Peyer's patch (tissue), 4 donors: ENCODE results near the gene TSPEAR. TPM values are rescaled to one million over a fixed set of nuclear protein-coding genes. Genes with fewer than 3 reads are reported as not detected.
"Not testable (repeated sequence)": the region's sequence is repeated elsewhere in the genome, so short reads cannot be mapped to it uniquely, and the experiment has no call there.

Experiments used
- DNase-seq, 3 donors: peaks; one replicate each; pipeline ENCODE4 v3.0.0-alpha.2; 2017 to 2019
- H3K27ac ChIP-seq, 4 donors: fragments of 200-600 bp; sonication (generic); one replicate each; pipeline ENCODE4 v1.5.1; 2016 to 2019
- H3K27me3 ChIP-seq, 2 donors: fragments of 200-600 bp; sonication (generic); one replicate each; pipeline ENCODE4 v1.5.1; 2019
- H3K36me3 ChIP-seq, 3 donors: fragments of 200-600 bp; sonication (generic); one replicate each; pipeline ENCODE4 v1.5.1; 2016 to 2019
- H3K4me1 ChIP-seq, 4 donors: fragments of 200-600 bp; sonication (generic); one replicate each; pipeline ENCODE4 v1.5.1; 2016 to 2019
- H3K4me3 ChIP-seq, 4 donors: fragments of 200-600 bp; sonication (generic); 1 replicate in 3 of 4; 2 replicates in 1 of 4; pipeline ENCODE4 v1.5.1; 2016 to 2019; ENCODE audit warnings: mild to moderate bottlenecking in 1 of 4
- H3K9me3 ChIP-seq, 4 donors: fragments of 200-600 bp; sonication (generic); one replicate each; pipeline ENCODE4 v1.5.1; 2016 to 2019; ENCODE audit warnings: mild to moderate bottlenecking in 1 of 4
- POLR2A ChIP-seq, 2 donors: fragments of 450-650 bp; IDR thresholded peaks; one replicate each; pipeline ENCODE4 v1.5.1; 2017; ENCODE audit warnings: antibody characterized with exemption in 2 of 2, mild to moderate bottlenecking in 2 of 2, moderate library complexity in 2 of 2
- total RNA-seq, 4 donors: library from RNA; depleted of rRNA; stranded (reverse); fragments of >200 nt; gene quantifications; one replicate each; pipeline ENCODE4 v1.1.0, GENCODE V29; 2016
- TF ChIP-seq, protein P1 (sequence below), 6 experiments: fragments of 450-650 bp in 4 of 6; fragments of 200-600 bp in 2 of 6; sonication (generic) in 1 of 6; IDR thresholded peaks; one replicate each; pipeline ENCODE4 v1.5.1; 2017 to 2019; ENCODE audit warnings: antibody characterized with exemption in 6 of 6, mild to moderate bottlenecking in 3 of 6, moderate library complexity in 1 of 6

TSPEAR gene
- total RNA-seq, 4 donors from 2014 or later: 0.47 TPM; not detected in 3

DNA sequence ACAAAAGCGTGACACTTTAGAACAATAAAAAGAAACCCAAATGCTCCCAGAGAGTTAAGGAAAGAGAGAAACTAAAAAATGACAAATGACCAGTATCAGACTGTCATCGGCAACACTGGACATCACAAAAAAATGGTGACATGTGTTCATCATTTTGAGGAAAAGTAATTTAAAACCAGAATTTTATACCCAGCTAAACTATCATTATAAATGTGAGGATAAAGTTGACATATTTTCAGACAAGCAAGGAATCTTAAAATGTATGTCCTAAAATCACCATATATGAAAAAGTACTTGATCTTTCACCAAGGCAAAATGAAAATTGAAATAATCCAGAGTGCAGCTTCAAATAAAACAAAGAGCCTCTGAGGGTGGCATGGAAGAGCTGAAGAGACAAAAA lies 66.5 kb downstream of the TSPEAR start:
- no peak overlapping the region for H3K27ac ChIP-seq
- no peaks in the 10 kb centered on the region for H3K27me3 ChIP-seq
- no peaks in the 10 kb centered on the region for H3K4me1 ChIP-seq
- H3K9me3 ChIP-seq: peaks cover 0 to 5% (median 0%) of the 10 kb centered on the region in 4 donors
- H3K36me3 ChIP-seq: no peaks in the 10 kb centered on the region
- TF ChIP-seq, protein P1, sequence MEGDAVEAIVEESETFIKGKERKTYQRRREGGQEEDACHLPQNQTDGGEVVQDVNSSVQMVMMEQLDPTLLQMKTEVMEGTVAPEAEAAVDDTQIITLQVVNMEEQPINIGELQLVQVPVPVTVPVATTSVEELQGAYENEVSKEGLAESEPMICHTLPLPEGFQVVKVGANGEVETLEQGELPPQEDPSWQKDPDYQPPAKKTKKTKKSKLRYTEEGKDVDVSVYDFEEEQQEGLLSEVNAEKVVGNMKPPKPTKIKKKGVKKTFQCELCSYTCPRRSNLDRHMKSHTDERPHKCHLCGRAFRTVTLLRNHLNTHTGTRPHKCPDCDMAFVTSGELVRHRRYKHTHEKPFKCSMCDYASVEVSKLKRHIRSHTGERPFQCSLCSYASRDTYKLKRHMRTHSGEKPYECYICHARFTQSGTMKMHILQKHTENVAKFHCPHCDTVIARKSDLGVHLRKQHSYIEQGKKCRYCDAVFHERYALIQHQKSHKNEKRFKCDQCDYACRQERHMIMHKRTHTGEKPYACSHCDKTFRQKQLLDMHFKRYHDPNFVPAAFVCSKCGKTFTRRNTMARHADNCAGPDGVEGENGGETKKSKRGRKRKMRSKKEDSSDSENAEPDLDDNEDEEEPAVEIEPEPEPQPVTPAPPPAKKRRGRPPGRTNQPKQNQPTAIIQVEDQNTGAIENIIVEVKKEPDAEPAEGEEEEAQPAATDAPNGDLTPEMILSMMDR (IDR thresholded peaks at IDR 0.05): no peak
- no peak for DNase-seq
- no peak overlapping the region for H3K4me3 ChIP-seq

DNA sequence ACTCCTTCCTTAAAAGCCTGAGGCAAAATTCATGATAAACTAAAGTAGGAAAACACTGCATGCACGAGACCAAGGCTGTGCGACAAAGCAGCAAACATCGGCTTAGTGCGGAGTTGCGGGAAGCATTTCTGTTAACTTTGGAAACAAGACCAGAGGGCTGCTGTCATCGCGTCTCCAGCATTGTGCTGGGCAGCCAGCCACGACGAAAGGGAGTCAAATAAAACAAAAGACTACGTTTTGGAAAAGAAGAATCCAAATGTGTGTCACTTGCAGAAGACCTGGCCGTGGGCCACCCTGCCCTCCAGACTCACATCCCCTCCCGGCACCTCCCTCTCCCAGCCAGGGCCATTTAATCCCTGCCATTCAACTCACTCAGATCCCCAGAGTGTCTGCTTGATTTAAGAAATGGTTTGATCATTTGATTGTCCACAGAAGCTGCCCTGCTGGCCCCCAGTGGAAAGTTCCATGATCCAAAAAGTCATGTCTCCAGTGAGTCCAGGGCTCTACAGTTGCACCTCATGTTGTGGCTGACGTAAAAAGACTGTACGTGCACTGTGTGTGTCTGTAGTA lies 67.5 kb downstream of the TSPEAR start:
- TF ChIP-seq, protein P1 (IDR thresholded peaks at IDR 0.05): no peak
- TF ChIP-seq POLR2A (IDR thresholded peaks at IDR 0.05): no peak
- no peaks in the 10 kb centered on the region for H3K36me3 ChIP-seq
- no peak overlapping the region for H3K4me3 ChIP-seq
- H3K27me3 ChIP-seq: no peaks in the 10 kb centered on the region
- no peak overlapping the region for H3K27ac ChIP-seq
- no peaks in the 10 kb centered on the region for H3K4me1 ChIP-seq
- peaks cover 0 to 5% (median 0%) of the 10 kb centered on the region in 4 donors for H3K9me3 ChIP-seq
- DNase-seq: peak in 1 of 3 donors; percentile 8

DNA sequence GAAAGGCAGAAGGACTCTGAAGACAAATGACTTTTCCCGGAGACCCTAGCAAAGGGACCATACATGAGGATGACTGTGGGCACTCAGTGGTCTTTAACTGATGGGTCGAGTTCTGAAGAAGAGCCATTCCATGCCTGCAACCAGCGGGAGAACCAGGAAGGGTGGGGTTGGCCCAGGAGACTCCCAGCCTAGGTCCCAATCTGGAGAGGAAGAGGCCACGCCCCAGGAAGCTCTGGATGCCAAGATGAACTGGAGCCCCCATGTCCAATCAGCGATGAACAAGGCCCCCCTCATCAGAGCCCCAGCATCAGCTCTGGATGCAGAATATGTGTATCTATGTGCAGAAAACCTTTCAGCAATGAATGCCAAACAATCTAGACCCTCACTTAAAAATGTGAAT lies 70.6 kb downstream of the TSPEAR start:
- Histone ChIP-seq H3K36me3 (no peaks in the 10 kb centered on the region), H3K4me3 (no peak overlapping the region), H3K27ac (no peak overlapping the region), H3K4me1 (no peaks in the 10 kb centered on the region), H3K27me3 (no peaks in the 10 kb centered on the region), H3K9me3 (peaks cover 0 to 5% (median 0%) of the 10 kb centered on the region in 4 donors)
- DNase-seq: no peak
- TF ChIP-seq POLR2A (IDR thresholded peaks at IDR 0.05): no peak
- TF ChIP-seq, protein P1 (IDR thresholded peaks at IDR 0.05): no peak

DNA sequence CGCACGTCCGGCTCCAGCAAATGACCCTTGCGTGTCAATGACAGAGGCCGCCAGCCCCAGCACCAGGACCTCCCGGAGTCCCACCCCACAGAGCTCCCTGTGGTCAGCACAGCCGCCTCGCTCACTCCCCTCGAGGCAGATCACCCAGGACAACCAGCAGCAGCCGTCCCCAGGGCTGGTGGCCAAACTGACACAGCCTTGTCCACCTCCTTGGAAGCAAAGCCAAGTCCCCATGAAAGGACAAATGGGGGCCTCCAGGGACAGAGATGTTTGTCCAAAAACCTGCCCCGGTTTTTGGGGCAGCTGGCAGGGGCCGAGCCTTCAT lies 72.1 kb downstream of the TSPEAR start:
- peak in 1 of 3 donors; percentile 6 for DNase-seq
- Histone ChIP-seq H3K36me3 (no peaks in the 10 kb centered on the region), H3K4me1 (no peaks in the 10 kb centered on the region), H3K27me3 (no peaks in the 10 kb centered on the region), H3K9me3 (no peaks in the 10 kb centered on the region), H3K27ac (no peak overlapping the region), H3K4me3 (no peak overlapping the region)
- TF ChIP-seq, protein P1 (IDR thresholded peaks at IDR 0.05): no peak
- no peak for TF ChIP-seq POLR2A (IDR thresholded peaks at IDR 0.05)

DNA sequence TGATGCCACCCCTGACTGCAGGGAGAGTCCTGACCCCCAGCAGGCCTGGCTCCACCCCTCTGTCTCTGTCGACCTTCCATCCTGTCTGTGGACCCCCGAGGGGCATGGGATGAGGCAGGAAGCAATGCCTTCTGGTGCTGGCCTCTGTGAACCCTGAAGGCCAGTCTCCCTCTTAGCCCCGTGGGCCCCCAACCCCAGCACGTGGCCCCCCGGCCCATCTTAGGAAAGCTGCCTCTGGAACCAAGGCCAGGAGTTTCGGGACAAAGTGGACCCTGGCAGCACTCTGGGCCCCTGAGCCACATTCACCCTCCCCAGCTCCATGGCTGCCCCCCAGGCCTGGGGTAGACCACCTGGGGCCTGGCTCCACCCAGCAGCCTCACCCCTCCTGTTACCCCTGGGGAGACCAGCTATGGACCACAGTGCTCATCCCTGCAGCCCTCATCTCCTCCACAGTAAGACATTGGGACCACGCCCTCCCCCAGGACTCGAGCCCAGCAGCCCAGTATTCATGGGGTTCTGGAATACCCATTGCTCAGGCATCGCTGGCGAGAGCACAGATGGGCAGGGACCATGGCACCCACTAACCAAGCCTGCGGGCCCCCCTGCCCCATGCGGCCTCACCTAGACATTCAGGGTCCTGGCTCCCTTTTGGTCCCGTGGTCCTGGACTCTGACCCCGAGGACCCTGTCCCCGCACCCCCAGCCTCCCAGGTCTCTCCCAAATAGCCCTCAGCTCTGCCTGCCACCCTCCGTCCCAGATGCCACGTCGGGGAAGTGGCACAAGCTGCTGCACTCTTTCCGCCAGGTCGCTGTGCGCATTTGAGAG lies 72.7 kb downstream of the TSPEAR start:
- not testable (repeated sequence) for H3K4me1 ChIP-seq, DNase-seq, H3K4me3 ChIP-seq, H3K27ac ChIP-seq, H3K27me3 ChIP-seq, H3K9me3 ChIP-seq, H3K36me3 ChIP-seq

DNA sequence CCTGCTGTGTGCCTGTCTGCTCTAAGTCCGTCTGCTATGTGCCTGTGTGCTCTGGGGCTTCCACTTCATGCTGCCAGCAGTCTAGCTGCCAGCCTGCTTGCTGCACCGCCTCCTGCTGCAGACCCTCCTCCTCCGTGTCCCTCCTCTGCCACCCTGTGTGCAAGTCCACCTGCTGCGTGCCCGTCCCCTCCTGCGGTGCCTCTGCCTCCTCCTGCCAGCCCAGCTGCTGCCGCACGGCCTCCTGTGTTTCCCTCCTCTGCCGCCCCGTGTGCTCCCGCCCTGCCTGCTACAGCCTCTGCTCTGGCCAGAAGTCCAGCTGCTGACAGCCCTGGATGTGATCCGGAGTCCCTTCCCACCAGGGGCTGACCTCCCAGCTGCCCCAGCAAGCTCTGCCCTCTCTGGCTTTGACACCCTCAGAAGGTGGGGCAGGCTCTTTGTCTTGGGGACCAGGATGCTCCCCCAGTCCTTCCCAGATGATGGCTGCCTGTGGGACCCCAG lies 73.5 kb downstream of the TSPEAR start:
- H3K9me3 ChIP-seq, H3K27me3 ChIP-seq, H3K4me1 ChIP-seq, DNase-seq, H3K4me3 ChIP-seq, H3K27ac ChIP-seq, H3K36me3 ChIP-seq: not testable (repeated sequence)
